ENCODE results near the gene SCO2.

Gene SCO2

GRCh38 chr22:50489363-50490243 lies 35.8 kb downstream of the SCO2 start:
- DNase-seq: no peak

GRCh38 chr22:50488886-50489285 lies 36.5 kb downstream of the SCO2 start:
- DNase-seq: no peak

- no peak for DNase-seq
These were observed 37.3 kb downstream of the SCO2 start for GRCh38 chr22:50488006-50488677.

- no peak for DNase-seq
These were observed 38.0 kb downstream of the SCO2 start for GRCh38 chr22:50487290-50488005.

GRCh38 chr22:50486561-50487289 lies 38.7 kb downstream of the SCO2 start, which contains the start of gene MIOX:
TSS of gene MIOX (plus strand) at chr22:50486859. CDS start at chr22:50486898, 39 bp downstream.
- no peak for DNase-seq

- no peak for DNase-seq
These were observed 39.9 kb downstream of the SCO2 start for GRCh38 chr22:50485221-50486131.

- DNase-seq: no peak
These were observed 41.2 kb downstream of the SCO2 start for GRCh38 chr22:50483977-50484853.

- no peak for DNase-seq
These were observed 41.8 kb downstream of the SCO2 start for GRCh38 chr22:50483556-50483955.

- no peak for DNase-seq
These were observed 42.3 kb downstream of the SCO2 start for GRCh38 chr22:50483106-50483505.

GRCh38 chr22:50482107-50483074 lies 43.0 kb downstream of the SCO2 start:
- no peak for DNase-seq

GRCh38 chr22:50481440-50482106 lies 43.8 kb downstream of the SCO2 start, which contains the start of gene ADM2:
TSS of gene ADM2 (plus strand) at chr22:50481543. CDS start at chr22:50481848, 305 bp downstream.
- no peak for DNase-seq

- DNase-seq: no peak
These were observed 44.4 kb downstream of the SCO2 start for GRCh38 chr22:50481045-50481439.

GRCh38 chr22:50479721-50480120 lies 45.7 kb downstream of the SCO2 start:
- DNase-seq: no peak

GRCh38 chr22:50477923-50478322 lies 47.5 kb downstream of the SCO2 start:
- DNase-seq: no peak

GRCh38 chr22:50476868-50477267 lies 48.5 kb downstream of the SCO2 start:
- DNase-seq: no peak

- no peak for DNase-seq
These were observed 49.8 kb downstream of the SCO2 start for GRCh38 chr22:50475652-50476002.

- no peak for DNase-seq
These were observed 50.4 kb downstream of the SCO2 start, which contains the start of gene SBF1 for GRCh38 chr22:50474710-50475651. TSS of gene SBF1 (minus strand) at chr22:50475035. CDS start at chr22:50474840, 195 bp downstream.

All from NCI-H2081 treated with DMSO at 0.1 percent for 48 hours (cell line).